HG03469 (cell line): Measurements from ENCODE around the gene CAMSAP1.

Experiments
- ATAC-seq: cut with Tn5 transposase; IDR thresholded peaks from one replicate; pipeline ENCODE4 v1.9.1; 2021; ENCODE audit warnings: mild to moderate bottlenecking, moderate library complexity, moderate number of reproducible peaks; ENCODE audit not compliant: unreplicated experiment

The CAMSAP1 gene

DNA sequence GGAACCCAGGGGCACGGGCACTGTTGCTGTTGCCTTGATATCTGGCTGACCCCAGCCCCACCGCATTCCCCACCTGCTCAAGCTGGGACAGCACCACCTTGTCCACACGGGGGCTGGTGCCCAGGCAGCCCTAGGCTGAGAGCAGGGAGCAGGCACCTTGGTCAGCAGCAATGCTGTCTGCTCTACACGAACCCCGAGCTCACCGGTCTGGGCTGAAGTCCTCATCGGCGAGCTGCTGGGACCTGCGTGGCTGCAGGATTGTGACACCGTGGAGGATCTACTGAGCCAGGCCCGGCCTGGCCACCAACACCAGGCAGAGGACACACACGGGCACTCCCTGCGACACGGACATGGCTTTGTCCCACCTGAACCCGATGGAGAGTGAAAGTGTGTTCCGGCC is 127.3 kb downstream of the CAMSAP1 start:
- ATAC-seq, result no peak

DNA sequence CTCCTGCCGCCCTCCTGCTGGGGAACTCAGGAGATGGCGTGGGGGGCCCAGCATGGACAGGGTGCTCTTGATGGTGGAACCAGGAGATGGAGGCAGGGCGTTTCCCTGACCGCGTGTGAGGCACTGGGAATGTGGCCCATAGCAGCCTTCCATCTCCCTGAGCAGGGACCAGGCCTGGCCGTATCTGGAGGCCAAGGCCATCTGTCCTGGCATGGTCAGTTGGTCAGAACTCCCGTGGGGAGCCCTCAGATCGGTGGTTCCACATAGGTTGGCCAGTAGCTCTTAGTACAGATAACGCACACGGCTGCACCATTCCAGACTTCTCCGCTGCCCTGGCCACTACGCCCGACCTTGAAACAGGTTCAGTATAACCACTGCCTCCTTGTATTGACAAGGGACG is 127.8 kb downstream of the CAMSAP1 start:
- no peak for ATAC-seq

DNA sequence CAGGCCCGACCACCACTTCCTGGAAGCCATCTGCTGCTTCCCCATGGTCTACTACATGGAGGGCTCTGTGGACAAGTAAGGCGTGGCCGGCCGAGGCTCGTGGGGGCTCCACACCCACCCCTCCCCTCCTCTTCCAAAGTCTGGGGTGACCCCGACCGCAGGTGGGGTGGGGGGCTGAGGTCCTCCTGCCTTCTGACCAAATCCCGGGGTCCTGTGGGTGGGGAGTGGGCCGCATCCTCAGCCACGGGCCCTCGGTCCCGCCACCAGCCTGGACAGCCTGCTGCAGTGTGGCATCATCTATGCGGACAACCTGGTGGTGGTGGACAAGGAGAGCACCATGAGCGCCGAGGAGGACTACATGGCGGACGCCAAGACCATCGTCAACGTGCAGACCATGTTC is 128.9 kb downstream of the CAMSAP1 start:
- no peak for ATAC-seq

DNA sequence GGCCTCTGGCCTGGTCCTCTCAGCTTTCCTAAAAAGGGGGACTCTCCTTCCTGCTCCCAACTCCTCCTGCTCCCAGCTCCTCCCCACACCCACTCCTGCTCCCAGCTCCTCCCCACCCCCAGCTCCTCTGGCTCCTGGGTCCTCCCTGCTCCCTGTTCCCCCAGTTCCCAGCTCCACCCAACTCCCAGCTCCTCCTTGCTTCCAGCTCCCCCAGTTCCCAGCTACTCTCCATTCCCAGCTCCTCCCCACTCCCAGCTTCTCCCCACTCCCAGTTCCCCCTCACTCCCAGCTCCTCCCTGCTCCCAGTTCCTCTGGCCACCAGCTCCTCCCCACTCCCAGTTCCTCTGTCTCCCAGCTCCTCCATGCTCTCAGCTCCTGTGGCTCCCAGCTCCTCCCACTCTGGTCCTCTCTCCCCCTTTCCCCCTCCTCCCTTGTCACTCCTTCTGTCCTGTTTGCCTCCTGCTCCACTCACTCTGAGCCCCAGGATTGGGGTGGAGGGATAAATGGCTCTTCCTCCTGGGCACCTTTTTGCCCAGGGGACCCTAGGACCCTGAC is 129.6 kb downstream of the CAMSAP1 start:
- no peak for ATAC-seq

DNA sequence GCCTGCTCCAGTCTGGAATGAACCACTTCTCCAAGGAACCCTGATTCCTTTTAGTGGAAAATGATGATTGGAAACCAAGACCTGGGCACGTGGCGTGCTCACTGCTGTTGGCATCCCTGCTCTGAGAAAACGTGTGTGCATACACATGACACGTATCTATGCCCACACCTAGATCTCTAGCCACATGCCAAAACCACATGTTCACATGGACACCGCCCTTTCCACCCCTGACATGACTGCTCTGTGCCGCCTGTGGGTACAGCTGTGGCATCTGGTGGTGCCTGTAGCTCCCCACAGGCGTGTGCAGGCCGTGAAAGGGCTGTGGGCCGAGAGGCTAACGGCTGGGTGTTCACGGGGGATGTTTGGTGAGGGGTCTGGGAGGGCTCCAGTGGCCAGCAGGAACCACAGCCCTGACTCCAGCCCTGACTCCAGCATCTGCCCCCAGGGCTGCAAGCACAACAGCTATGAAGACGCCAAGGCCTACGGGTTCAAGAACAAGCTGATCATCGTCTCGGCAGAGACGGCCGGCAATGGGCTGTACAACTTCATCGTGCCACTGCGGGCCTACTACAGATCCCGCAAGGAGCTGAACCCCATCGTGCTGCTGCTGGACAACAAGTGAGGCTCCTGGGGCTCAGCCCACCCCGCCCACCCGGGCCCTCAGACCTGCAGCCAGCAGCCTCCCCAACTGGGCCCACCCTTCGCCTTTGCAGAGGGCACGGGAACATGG is 130.3 kb downstream of the CAMSAP1 start:
- ATAC-seq, result no peak

DNA sequence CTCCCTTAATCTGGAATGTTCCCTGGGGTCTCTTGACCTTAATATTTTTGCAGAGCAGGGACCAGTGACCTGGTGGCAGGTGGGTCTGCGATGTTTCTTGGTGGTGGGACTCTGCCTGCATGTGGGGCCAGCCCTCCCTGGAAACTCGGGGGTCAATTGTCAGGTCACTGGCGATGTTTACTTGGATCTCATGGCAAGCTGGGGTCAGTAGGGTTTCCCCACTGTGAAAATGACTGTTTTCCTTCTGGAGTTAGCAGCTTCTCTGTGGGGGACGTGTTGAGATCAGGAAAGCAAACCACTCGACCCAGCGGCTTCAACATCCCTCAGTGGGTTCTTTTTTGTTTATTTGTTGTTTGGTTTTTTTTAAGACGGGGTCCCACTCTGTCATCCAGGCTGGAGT is 131.4 kb downstream of the CAMSAP1 start:
- ATAC-seq, result no peak

DNA sequence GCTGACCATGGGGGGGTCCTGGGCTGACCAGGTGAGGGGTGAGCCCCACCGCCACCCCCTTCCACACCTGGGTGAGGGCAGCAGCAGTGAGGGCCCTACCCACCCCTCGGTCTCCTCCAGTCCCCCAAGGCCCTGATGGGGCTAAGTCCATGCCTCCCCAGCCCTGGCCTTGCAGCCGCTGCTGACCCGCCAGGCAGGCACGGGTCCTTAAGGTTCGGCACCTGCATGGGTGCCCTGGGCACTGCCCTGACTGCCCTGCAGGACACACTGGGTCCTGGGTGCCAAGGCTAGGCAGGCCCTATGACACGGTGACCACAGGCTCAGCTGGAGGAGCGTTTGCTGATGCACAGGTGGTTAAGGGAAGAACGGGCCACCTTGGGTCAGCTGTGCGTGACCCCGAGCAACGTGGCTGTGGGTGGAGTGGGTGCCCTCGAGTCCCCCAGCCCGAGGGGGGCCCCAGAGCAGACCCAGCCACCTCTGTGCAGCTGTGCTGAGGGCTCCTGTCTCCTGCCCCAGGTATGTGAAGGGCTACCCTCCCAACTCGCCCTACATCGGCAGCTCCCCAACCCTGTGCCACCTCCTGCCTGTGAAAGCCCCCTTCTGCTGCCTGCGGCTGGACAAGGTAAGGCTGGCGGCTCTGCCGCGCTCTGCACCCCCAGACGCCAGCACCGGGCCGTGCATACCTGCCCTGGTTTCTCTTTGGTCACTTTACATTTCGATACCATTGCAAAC is 132.4 kb downstream of the CAMSAP1 start:
- no peak for ATAC-seq

DNA sequence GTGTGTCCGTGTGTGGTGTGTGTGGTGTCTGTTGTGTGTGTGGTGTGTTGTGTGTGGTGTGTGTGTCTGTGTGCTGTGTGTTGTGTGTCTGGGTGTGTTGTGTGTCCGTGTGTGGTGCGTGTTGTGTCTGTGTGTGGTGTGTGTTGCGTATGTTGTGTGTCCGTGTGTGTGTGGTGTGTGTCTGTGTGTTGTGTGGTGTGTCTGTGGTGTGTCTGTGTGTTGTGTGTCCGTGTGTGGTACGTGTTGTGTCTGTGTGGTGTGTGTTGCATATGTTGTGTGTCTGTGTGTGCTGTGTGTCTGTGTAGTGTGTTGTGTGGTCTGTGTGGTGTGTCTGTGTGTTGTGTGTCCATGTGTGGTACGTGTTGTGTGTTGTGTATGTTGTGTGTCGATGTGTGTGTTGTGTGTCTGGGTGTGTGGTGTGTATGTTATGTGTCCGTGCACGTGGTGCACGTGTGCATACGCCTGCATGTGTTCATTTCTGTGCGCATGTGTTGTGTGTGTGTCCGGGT is 133.1 kb downstream of the CAMSAP1 start:
- ATAC-seq, result no peak

DNA sequence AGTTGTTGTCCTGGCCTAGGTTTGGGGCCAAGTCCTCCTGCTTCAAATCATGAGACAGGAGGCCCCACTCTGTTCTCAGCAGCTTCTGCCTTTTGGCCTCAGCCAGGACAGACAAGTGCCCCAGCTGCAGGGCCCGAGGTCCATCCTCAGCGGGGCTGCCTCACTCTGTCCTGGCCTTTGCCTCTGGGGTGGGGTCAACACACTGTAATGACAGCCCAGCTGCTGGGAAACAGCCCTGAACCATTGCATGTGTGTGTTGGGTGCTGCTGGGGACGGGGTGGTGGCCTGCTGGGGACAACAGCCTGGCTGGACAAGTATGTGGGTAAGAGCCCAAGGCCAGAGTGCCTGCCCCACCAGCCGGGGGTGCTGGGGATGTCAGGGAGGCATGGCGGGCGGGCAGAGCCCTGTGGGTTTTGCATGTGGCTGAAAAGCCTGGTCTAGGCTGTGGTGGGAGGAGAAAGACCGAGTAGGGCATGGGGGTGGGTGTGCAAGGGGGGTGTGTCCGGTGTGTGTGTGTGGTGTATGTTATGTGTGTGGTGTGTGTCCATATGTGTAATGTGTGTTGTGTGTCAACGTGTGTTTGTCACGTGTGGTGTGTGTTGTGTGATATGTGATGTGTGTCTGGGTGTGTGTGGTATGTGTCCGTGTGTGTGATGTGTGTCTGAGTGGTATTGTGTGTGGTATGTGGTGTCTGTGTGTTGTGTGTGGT is 133.7 kb downstream of the CAMSAP1 start:
- no peak for ATAC-seq

DNA sequence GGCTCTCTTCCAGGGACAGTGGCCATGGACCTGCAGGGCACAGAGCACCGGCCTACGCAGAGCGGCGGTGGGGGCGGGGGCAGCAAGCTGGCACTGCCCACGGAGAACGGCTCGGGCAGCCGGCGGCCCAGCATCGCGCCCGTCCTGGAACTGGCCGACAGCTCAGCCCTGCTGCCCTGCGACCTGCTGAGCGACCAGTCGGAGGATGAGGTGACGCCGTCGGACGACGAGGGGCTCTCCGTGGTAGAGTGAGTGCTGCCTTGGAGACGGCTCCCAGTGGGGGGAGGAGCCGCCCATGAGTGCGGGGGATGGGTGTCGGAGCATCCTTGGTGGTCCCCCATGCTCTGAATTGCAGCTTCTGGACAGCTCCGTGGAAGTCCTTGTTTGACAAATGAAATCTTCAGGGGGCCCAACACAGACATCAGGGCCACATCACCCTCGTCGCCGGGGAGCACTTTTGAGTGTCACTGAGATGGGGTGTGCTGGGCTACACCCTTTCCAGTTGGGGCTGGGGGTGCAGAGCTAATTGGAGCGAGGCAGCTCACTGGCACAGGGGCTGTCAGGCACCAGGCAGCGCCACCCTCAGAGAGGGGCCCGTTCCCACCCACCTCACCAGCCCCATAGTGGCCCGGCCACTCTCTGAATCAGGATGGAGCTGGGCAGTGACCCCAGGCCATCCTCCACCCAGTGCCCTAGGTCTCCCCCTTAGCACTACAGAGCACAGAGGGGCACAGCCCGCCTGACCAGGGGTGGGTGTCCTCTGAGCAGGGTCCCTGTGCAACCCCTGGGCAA is 134.4 kb downstream of the CAMSAP1 start:
- no peak for ATAC-seq

DNA sequence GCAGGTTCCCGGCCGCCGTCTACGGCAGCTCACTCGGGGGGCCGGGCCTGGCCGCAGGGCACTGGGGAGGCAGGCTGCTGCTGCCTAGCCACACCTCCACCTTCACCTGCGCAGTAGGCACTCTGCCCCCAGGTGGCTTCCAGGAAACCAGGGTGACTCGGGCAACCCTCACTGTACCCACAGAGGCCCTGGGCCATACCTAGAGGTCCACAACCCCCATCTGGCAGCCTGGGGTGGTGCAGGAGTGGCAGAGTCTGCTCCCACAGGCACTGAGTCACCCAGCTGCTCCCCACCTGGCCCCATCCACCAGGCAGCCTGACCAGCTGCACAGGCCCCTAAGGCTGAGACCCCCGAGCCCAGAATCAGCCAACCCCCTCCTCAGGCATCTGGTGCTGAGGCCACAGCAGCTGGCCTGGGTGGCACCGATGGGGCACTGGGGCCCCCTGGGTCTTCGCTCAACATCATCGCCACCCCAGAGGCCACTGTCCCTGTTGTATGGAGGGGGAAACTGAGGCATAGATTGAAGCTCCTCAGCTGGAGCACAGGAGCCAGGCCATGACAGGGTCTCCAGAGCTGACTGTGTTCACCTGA is 135.2 kb downstream of the CAMSAP1 start:
- ATAC-seq, result no peak

DNA sequence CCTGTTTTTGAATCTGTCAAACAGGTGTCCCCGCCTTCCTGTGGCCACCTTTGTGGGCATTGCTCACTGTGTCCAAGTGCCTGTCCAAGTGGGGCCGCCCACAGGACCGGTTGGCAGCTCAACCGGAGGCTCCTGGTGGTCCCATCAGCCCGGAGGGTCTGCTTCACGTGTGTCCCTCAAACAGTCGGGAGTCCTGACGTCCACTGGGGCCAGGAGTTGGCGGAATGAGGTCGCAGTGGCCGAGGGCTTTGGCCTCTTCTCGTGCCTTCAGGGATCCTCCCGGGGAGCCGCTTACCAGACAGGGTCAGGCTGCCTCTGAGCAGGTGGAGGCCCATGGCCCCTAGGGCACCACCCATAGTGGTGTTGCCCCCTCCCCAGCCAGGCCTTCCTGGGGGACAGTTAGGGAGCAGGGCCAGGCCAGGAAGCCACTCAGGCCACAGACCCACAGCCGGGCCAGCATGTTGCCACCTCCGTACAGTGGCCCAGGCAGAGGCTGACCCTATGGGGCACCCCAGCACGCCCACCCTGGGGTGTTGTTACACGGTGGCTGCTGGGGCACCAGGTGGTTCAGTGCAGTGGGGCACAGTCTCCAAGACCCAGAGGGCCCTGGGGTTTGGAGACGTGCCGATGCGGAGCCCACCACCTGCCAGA is 135.8 kb downstream of the CAMSAP1 start:
- ATAC-seq, result no peak

DNA sequence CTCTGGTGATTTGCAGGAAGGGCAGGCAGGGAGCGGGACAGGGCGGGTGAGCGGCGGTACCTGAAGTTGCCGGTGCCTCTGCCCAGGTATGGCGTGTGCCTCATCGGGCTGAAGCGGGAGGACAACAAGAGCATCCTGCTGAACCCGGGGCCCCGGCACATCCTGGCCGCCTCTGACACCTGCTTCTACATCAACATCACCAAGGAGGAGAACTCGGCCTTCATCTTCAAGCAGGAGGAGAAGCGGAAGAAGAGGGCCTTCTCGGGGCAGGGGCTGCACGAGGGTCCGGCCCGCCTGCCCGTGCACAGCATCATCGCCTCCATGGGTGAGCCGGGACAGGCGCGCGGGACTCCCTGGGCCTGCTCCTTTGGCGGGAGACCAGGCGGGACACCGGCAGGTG is 136.6 kb downstream of the CAMSAP1 start:
- no peak for ATAC-seq

DNA sequence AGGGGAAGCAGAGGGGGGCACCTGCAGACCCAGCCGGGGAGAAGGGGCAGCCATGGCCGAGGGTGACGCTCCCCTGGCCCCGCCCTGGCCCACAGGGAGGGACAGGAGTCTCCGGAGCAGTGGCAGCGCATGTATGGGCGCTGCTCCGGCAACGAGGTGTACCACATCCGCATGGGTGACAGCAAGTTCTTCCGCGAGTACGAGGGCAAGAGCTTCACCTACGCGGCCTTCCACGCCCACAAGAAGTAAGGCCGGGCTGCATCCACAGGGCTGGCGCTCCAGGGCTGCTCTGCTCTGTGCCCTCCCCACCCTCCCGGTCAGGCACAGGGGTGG is 137.2 kb downstream of the CAMSAP1 start:
- no peak for ATAC-seq

DNA sequence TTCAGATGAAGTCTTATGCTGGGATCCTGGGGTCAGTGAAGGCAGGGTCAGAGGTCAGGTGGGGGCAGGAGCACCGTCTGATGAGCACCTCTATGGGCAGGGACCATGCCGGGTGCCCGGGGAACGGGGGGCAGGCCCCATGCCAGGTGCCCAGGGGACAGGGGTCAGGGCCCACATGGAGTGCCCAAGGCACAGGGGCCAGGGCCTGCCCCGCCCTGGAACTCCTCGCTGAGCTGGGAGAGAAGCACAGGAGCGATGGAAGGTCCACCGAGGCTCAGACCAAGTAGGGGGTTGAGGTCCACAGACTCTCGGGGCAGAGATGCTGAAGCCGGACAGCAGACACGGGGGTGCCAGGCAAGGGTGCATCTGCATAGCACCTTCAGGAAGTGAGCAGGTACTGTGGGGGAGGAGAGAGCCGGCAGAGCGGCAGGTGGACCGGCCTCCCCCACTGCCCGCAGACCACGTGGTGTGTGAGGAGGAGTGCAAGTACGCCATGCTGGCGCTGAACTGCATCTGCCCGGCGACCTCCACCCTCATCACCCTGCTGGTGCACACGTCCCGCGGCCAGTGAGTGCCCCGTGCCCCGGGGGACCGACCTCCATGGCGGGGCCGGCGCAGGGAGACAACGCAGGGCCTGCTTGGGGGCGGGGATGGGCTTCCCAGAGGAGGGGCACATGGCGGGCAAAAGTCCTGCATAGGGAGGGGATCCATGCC is 137.7 kb downstream of the CAMSAP1 start:
- no peak for ATAC-seq

DNA sequence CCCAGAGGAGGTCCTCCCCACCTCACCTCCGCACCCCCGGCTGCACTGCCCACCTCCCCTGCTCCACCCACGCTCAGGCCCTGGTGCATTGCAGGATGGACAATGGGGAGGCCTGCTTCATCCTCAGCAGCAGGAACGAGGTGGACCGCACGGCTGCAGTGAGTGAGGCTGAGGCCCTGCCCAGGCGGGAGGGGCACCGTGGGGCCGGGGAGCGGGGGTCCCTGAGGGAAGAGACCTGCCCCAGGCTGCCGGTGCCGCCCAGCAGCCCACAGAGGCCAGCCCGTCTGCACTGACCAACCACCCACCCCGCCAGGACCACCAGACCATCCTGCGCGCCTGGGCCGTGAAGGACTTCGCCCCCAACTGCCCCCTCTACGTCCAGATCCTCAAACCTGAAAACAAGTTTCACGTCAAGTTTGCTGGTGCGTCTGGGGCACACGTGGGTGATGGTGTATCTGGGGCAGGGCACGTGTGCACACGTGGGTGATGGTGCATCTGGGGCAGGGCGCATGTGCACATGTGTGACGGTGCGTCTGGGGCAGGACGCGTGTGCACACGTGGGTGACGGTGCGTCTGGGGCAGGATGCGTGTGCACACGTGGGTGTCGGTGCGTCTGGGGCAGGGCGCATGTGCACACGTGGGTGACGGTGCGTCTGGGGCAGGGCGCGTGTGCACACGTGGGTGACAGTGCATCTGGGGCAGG is 138.7 kb downstream of the CAMSAP1 start:
- ATAC-seq, result no peak

DNA sequence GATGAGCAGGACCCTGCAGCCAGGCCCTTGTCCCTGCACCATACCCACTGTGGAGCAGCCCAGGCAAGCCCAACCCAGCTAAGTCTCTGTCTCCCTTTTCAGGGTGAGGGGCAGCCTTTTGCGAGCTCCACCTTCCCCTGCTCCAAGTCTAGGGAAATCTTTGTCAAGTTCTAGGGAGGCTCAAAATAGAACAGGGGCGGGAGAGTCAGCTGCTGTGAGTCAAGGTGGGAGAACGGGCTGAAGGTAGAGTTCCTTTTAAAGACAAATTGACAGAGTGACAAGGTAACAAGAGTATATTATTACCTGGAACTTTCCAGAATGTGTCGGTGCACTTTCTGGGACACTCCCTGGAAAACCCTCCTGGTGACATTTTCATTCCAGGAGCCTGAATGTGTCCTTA is 140.6 kb downstream of the CAMSAP1 start:
- no peak for ATAC-seq

DNA sequence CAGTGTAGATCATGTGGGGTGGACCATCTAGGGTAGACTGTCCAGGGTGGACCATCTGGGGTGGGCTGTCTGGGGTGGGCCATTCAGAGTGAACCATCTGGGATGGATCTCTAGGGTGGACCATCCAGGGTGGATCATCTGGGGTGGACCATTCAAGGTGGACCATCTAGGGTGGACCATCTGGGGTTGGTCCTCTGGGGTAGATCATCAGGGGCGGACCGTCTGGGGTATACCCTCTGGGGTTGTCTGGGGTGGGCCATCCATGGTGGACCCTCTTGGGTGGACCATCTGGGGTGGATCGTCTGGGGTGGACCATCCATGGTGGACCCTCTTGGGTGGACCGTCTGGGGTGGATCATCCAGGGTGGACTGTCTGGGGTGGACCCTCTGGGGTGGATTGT is 141.1 kb downstream of the CAMSAP1 start:
- ATAC-seq, result no peak

DNA sequence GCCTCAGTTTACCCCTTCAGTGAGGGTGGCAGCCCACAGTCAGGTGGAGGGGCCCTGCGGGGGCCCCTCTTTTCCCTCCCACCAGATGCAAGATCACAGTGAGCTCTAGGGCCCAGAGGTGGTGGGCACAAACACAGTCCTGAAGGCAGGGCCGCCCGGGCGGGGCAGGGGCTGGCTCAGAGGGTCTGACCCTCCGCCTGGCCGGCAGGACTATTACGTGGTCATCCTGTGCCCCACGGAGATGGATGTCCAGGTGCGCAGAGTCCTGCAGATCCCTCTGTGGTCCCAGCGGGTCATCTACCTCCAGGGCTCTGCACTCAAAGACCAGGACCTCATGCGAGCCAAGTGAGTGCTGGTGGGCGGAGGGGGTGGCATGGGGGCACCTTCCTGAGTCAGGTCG is 141.9 kb downstream of the CAMSAP1 start:
- no peak for ATAC-seq
